Dendritic cell treated with granulocyte-macrophage colony-stimulating factor and Interleukin-4, amounts not matched to agents 40 ng/mL and 50 ng/mL, for 4 days (primary cell): ENCODE results near the gene ZNF415.

Experiments used
- H3K27ac Mint-ChIP-seq: one replicate; pipeline ENCODE4 v1.8.0; 2022; ENCODE audit warnings: mild to moderate bottlenecking, mixed read lengths
- H3K27me3 Mint-ChIP-seq: one replicate; pipeline ENCODE4 v1.8.0; 2022; ENCODE audit warnings: mild to moderate bottlenecking, mixed read lengths
- H3K36me3 Mint-ChIP-seq: one replicate; pipeline ENCODE4 v1.8.0; 2022; ENCODE audit warnings: low read depth, mixed read lengths
- H3K4me1 Mint-ChIP-seq: one replicate; pipeline ENCODE4 v1.8.0; 2022; ENCODE audit warnings: low read depth, mixed read lengths
- H3K4me3 Mint-ChIP-seq: one replicate; pipeline ENCODE4 v1.8.0; 2022; ENCODE audit warnings: mild to moderate bottlenecking, moderate library complexity, mixed read lengths
- H3K9me3 Mint-ChIP-seq: one replicate; pipeline ENCODE4 v1.8.0; 2022; ENCODE audit warnings: mixed read lengths
- intact Hi-C: fragments of 100-400 bp; cut with micrococcal nuclease; formaldehyde crosslinking; loops from one replicate; pipeline ENCODE4 v1.15.0; 2022

The ZNF415 gene

GRCh38 chr19:53132141-53132991, at the start of gene ZNF415:
ZNF415 (minus strand) TSS chr19:53132910; CDS start chr19:53122676, 10,234 bp downstream.
- Mint-ChIP-seq H3K9me3 (peaks cover 75% of the 10 kb centered on the region), H3K4me1 (peaks cover 16% of the 10 kb centered on the region)

GRCh38 chr19:53182202-53182601, 49.5 kb upstream of the ZNF415 start:
- Mint-ChIP-seq H3K9me3 (peaks cover 71% of the 10 kb centered on the region), H3K36me3 (peaks cover 51% of the 10 kb centered on the region), H3K27me3 (no peaks in the 10 kb centered on the region), H3K4me3 (no peak overlapping the region), H3K4me1 (peaks cover 5% of the 10 kb centered on the region), H3K27ac (no peak overlapping the region)
- intact Hi-C loops = no loop called here

More at GRCh38 chr19:53132141-53132991, at the start of gene ZNF415:
- no peak within 1 kb of the TSS for H3K27ac Mint-ChIP-seq
- peaks cover 4% of the 10 kb centered on the region for H3K36me3 Mint-ChIP-seq
- intact Hi-C loops = no loop called here
- H3K4me3 Mint-ChIP-seq = peak within 1 kb of the TSS; percentile 56
- H3K27me3 Mint-ChIP-seq = peaks cover 26% of the 10 kb centered on the region

- Mint-ChIP-seq H3K27ac (no peak overlapping the region), H3K4me1 (no peaks in the 10 kb centered on the region), H3K9me3 (peaks cover 83% of the 10 kb centered on the region), H3K36me3 (peaks cover 45% of the 10 kb centered on the region), H3K27me3 (no peaks in the 10 kb centered on the region), H3K4me3 (no peak overlapping the region)
- intact Hi-C loops = no loop called here
Observed at GRCh38 chr19:53177986-53178385, 45.3 kb upstream of the ZNF415 start.

DNA sequence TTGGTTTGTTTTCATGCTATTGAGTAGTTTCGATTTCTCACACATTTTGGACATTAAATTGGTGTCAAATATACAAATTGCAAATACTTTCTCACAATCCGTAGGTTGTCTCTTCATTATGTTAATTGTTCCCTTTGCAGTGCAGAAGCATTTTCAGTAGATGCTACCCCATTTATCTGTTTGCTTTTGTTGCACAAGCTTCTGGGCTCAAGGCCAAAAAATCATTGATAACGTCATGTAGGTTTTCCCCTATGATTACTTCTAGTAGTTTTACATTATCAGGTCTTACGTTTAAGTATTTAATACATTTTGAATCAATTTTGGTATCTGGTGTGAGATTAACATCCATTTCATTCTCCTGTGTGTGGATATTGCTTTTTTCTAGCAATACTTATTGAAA, 40.2 kb upstream of the ZNF415 start:
- Mint-ChIP-seq H3K27ac (no peak overlapping the region), H3K9me3 (peaks cover 80% of the 10 kb centered on the region), H3K4me1 (no peaks in the 10 kb centered on the region), H3K4me3 (no peak overlapping the region), H3K36me3 (peaks cover 8% of the 10 kb centered on the region), H3K27me3 (no peaks in the 10 kb centered on the region)
- intact Hi-C loops = no loop called here

- no peak overlapping the region for H3K4me3 Mint-ChIP-seq
- no peak overlapping the region for H3K27ac Mint-ChIP-seq
- peaks cover 12% of the 10 kb centered on the region for H3K36me3 Mint-ChIP-seq
- no peaks in the 10 kb centered on the region for H3K4me1 Mint-ChIP-seq
- peaks cover 72% of the 10 kb centered on the region for H3K9me3 Mint-ChIP-seq
- H3K27me3 Mint-ChIP-seq = no peaks in the 10 kb centered on the region
- intact Hi-C loops = no loop called here
Observed at GRCh38 chr19:53165691-53166091, 33.0 kb upstream of the ZNF415 start.

DNA sequence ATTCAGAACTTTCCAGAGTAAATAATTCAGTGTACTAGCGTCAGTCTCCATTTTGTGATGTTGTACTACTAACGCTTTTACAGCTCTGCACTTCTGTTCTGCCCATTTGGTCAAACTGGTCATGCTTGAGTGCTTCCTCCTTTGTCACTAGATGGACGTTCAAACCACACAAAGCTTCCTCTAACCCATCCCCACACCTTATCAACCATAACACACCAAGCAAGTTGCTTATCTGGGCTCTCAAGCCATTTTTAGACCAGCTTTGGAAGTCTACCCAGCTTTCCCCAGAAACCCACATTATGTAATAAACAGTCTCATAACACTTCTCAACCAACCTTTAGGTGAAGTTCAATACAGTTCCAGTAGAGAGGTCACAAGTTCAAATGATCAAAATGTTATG, 28.4 kb upstream of the ZNF415 start:
- peaks cover 2% of the 10 kb centered on the region for H3K27me3 Mint-ChIP-seq
- H3K27ac Mint-ChIP-seq = no peak overlapping the region
- intact Hi-C loops = no loop called here
- H3K9me3 Mint-ChIP-seq = peaks cover 76% of the 10 kb centered on the region
- peaks cover 19% of the 10 kb centered on the region for H3K4me1 Mint-ChIP-seq
- H3K4me3 Mint-ChIP-seq = no peak overlapping the region
- H3K36me3 Mint-ChIP-seq = peaks cover 35% of the 10 kb centered on the region

DNA sequence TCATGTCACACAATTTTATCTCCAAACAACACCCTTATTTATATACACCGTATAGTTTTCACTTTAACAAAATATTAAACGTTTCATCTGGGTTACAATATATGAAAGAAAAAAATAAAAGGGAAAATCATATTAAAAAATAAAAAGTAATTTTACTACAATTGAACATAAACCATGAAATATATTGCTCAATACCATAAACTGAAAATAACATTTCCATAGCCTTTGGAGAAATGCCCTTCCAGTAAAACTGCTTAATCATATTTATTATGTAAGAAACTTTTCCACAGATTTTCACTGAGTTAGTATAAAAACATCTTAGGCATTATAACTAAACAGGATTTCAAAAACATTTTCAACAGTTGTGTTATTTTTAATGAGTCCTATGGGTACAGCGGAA, 27.6 kb upstream of the ZNF415 start:
- Mint-ChIP-seq H3K4me3 (no peak overlapping the region), H3K27ac (no peak overlapping the region), H3K27me3 (peaks cover 2% of the 10 kb centered on the region), H3K36me3 (peaks cover 35% of the 10 kb centered on the region), H3K9me3 (peaks cover 71% of the 10 kb centered on the region), H3K4me1 (peaks cover 19% of the 10 kb centered on the region)
- intact Hi-C loops = no loop called here

DNA sequence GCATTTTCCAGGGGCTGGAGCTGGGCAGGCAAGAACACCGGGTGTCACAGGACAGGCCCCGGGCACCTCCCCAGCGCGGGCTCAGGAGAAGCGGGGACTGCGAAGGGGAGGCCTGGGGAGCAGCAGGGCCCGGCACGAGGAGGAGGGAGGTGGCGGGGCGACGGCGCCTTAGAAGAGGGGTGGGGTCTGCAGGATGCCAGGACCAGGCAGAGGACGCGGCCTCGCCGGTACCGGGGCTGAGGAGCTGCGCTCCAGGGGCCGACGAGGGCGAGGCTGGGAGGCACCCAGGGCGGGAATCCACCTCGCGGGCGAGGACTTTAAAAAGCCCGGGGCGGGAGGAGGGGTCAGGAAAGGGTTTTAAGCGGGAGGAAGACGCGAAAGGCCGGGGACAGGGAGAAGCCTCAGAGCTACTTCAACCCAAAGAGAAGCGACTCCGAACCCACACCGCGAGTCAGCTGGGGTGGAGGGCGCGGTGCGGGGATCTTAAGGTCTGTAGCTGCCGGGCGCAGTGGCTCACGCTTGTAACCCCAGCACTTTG, 25.5 kb upstream of the ZNF415 start:
- Mint-ChIP-seq H3K9me3 (peaks cover 71% of the 10 kb centered on the region), H3K36me3 (peaks cover 55% of the 10 kb centered on the region), H3K4me1 (peaks cover 19% of the 10 kb centered on the region), H3K27me3 (peaks cover 2% of the 10 kb centered on the region), H3K4me3 (peak overlapping the region; percentile 80), H3K27ac (peak overlapping the region; percentile 68)
- intact Hi-C loops = loop anchor here (2.0 to 5.0 kb wide), 2 partner anchors 34 to 55 kb away; partner anchors contain the start of genes ZNF160 and ZNF665

- Mint-ChIP-seq H3K4me3 (peak overlapping the region; percentile 80), H3K36me3 (peaks cover 60% of the 10 kb centered on the region), H3K27ac (peak overlapping the region; percentile 68), H3K4me1 (peaks cover 19% of the 10 kb centered on the region), H3K9me3 (peaks cover 69% of the 10 kb centered on the region), H3K27me3 (peaks cover 2% of the 10 kb centered on the region)
- intact Hi-C loops = loop anchor here (2.0 to 5.0 kb wide), 2 partner anchors 35 to 55 kb away; partner anchors contain the start of genes ZNF160 and ZNF665
Observed at GRCh38 chr19:53157626-53158025, 24.9 kb upstream of the ZNF415 start.

DNA sequence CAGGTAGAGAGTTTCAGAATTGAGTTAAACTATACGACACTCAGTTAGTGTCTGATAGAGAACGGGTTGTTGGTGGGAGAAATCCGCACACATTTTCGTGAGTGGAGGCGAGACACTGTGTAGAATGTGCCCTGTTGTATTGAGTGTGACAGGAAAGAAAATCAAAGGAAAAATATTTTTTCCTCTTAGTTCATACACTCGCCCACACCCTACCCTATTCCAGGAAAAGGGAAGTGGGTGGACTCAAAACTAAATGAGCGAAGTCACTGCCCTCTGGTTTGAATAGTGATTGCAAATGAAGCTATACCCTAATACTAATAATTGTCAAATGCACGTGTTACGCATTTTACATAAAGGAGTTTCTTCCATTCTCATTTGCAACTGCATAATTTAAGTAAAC, 24.1 kb upstream of the ZNF415 start:
- peaks cover 63% of the 10 kb centered on the region for H3K9me3 Mint-ChIP-seq
- peak overlapping the region; percentile 72 for H3K27ac Mint-ChIP-seq
- peak overlapping the region; percentile 80 for H3K4me3 Mint-ChIP-seq
- intact Hi-C loops = loop anchor here (5.0 kb wide), 1 partner anchor 35 kb away; the partner anchor contains the start of gene ZNF665
- H3K4me1 Mint-ChIP-seq = peaks cover 19% of the 10 kb centered on the region
- H3K36me3 Mint-ChIP-seq = peaks cover 68% of the 10 kb centered on the region
- peaks cover 2% of the 10 kb centered on the region for H3K27me3 Mint-ChIP-seq

GRCh38 chr19:53147645-53148044, 14.9 kb upstream of the ZNF415 start:
- no peaks in the 10 kb centered on the region for H3K4me1 Mint-ChIP-seq
- no peak overlapping the region for H3K27ac Mint-ChIP-seq
- intact Hi-C loops = no loop called here
- H3K36me3 Mint-ChIP-seq = peaks cover 98% of the 10 kb centered on the region
- H3K9me3 Mint-ChIP-seq = peaks cover 70% of the 10 kb centered on the region
- H3K4me3 Mint-ChIP-seq = no peak overlapping the region
- no peaks in the 10 kb centered on the region for H3K27me3 Mint-ChIP-seq

DNA sequence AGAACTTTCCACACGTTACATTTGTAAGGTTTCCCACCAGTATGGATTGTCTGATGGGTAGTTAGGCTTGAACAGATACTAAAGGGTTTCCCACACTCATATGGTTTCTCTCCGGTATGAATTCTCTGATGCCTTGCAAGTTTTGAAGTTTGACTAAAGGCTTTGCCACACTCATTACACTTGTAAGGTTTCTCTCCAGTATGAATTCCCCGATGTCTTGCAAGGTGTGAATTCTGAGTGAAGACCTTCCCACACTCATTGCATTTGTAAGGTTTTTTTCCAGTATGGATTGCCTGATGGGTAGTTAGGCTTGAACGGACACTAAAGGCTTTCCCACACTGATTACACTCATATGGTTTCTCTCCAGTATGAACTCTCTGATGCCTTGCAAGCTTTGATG, 7.6 kb upstream of the ZNF415 start:
- no peaks in the 10 kb centered on the region for H3K4me1 Mint-ChIP-seq
- no peak overlapping the region for H3K4me3 Mint-ChIP-seq
- H3K9me3 Mint-ChIP-seq = peaks cover 88% of the 10 kb centered on the region
- peaks cover 45% of the 10 kb centered on the region for H3K36me3 Mint-ChIP-seq
- intact Hi-C loops = no loop called here
- H3K27ac Mint-ChIP-seq = no peak overlapping the region
- no peaks in the 10 kb centered on the region for H3K27me3 Mint-ChIP-seq

DNA sequence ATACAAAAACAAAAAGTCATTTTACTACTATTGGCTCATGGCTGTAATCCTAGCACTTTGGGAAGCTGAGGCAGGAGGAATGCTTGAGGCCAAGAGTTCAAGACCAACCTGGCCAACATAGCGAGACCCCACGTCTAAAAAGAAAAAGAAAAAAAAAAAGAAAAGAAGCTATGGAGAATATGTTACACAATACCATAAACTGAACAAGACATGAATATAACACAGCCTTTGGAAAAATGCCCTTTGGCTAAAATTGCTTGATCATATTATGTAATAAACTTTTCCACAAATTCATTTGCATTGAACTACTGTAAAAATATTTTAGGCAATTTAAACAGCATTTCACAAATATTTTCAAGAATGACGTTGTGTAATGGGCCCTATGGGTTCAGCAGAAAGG, 3.7 kb upstream of the ZNF415 start:
- H3K27ac Mint-ChIP-seq = no peak overlapping the region
- peaks cover 85% of the 10 kb centered on the region for H3K9me3 Mint-ChIP-seq
- H3K4me3 Mint-ChIP-seq = no peak overlapping the region
- H3K27me3 Mint-ChIP-seq = peaks cover 22% of the 10 kb centered on the region
- peaks cover 8% of the 10 kb centered on the region for H3K36me3 Mint-ChIP-seq
- intact Hi-C loops = no loop called here
- H3K4me1 Mint-ChIP-seq = peaks cover 14% of the 10 kb centered on the region

GRCh38 chr19:53131727-53132126, 983 bp downstream of the ZNF415 start:
- Mint-ChIP-seq H3K9me3 (peaks cover 75% of the 10 kb centered on the region), H3K4me3 (no peak overlapping the region), H3K4me1 (peaks cover 16% of the 10 kb centered on the region), H3K36me3 (no peaks in the 10 kb centered on the region), H3K27me3 (peaks cover 26% of the 10 kb centered on the region), H3K27ac (no peak overlapping the region)
- intact Hi-C loops = no loop called here
